AML-193 (cell line): ENCODE data around the gene TTLL5.

Experiments used
- DNase-seq, 2 experiments: peaks; one replicate each; lab custom pipeline; 2025; lab: John Stamatoyannopoulos, UW

The TTLL5 gene

DNA sequence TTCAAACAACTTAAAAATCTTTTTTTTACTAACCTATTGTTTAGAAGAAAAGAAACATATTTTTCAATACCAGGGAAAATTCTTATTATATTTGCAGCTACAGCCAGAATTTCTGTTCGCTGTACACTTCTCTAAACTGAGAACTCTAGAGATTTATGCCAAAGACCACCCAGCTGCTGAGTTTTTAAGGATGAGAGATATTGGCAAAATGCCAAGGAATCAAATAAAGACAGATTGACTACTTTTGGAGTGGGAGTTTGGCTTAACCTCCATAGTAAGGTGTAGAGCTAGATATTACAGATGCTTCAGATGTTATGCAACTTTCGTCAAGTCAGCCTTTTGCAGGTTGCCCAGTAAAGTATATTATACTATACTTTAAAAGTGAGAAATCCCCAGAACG, 71.8 kb downstream of the TTLL5 start:
- DNase-seq: no peak

DNA sequence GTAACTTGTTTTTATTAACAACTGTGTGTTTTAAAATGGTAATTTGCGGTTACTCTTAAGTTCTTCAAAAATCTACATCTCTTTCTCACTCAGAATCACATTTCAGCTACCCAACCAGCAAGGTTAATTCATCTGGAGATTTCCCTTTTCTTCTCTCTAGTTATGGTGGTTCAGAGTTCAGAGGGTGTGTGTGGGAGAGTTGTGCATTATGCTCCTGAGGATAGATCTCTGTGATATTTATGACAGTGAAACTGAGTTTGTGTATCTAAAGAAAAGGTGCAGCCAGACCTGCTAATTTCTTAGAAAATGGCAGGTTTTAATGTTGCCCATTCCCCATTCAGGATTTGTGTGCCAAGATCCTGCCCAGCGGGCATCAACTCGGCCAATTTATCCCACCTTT, 73.8 kb downstream of the TTLL5 start:
- DNase-seq: no peak

DNA sequence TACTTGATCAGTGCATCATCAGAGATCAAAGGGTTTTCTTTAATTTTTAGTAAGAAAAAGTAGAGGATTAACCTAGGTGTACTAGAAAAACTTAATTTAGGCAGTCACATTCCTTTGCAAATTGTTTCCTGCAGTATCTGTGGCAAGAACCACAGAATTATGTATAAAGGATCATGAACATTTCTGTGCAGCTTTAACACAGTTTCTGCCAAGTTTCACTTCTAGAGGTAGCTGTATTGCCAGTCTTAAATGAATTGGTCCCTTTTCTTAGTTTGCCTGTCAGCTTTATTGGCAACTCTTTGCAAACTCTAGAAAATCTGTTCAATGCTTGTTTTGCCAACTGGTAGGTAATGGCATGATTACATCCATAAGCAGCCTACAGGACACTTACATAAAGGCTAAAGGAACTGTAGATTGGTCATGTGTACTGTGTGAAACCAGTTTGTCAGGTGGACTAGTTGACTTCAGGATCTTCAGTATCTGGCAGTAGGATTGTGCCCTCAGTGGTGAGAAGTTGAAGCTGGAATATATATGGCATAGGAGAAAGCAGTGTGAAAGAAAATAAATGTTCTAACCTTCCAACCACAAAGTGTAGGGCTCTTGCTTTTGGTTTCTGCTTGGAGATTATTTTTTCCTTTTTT, 75.9 kb downstream of the TTLL5 start:
- DNase-seq: no peak

DNA sequence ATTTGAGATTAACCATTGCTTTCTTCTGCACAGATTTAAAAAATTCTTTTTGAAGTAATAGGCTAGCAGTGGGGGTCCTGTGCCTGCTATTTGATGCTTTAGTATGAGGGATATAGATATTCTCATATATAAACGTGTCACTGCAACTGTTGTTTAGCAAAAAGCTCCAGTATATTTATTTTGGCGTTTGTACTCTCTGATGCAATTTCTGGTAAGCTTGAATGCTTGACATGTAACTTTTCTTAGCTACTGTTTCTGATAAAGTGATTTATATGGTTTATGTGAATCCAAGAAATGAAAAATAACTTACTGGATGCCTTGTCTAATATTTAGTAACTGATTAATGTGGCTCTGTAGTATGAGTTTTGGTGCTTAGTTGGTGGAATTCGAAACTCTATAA, 77.1 kb downstream of the TTLL5 start:
- DNase-seq: no peak

DNA sequence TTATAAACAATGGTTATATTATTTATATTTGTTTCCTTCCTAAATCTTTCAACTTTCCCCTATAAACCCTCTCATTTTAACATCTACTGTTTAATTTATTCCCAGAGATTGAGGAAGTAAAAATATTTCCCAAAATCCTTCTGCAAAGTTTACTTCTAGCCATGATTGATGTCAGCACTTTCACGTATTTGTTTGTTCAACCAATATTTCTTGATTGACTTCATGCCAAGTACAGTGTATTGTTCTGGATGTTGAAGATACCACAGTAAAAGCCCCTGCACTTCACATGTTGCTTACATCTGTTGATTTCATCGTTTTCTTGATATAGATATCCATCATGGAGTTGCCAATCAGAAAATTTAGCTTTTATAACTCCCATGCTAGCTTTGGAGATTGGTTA, 81.8 kb downstream of the TTLL5 start:
- DNase-seq: no peak

DNA sequence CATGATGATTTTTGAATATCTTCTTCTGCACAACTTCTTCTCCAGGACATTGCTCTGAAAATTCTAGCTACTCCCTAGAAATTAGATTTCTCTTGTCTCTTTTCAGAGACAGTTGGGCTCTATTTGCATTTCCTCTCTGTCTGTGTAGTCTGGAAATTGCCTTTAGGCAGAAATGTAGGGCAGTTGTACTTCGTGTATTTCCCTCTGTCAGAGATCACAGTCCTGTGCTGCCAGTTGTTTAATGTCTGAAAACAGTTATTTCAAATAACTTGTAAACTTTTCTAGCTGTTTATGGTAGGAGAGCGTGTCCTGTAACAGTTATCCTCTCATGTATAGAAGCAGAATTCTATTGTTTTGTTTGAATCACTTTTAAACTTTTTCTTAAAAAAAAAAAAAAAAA, 86.9 kb downstream of the TTLL5 start:
- no peak for DNase-seq

DNA sequence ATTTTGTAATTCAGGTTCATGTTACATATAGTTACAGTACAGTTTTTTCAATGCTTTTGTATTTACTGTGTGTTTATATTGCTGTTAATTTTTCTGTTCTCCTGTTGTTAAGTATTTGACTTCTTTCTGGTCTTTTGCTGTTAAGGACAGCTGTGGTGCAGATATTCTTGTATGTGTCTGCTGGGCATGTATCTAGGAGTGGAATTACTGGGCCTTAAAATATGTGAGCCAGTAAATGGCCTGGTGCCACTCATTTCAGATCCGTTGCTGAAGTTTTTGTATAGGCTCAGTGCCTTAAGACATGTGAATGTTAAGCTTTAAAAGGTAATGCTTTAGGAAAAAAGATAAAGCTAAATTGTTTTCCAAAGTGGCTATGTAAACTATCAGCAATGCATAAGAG, 87.3 kb downstream of the TTLL5 start:
- DNase-seq: no peak

DNA sequence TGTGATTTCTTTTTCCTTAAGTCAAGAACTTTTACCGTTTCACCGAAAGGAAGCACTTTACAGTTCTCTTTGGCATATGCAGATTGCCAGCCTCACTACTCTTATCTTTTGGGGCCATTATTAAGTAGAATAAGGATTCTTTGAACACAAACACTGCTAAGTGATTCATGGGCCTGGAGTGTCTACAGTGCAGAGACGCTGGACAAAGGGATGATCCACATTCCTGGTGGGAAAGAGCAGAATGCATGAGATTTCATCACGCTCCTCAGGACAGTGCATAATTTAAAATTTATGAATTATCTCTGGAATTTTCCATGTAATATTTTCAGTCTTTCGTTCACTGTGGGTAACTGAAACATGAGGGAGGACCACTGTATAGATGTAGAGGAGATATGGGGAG, 90.2 kb downstream of the TTLL5 start:
- DNase-seq: no peak

DNA sequence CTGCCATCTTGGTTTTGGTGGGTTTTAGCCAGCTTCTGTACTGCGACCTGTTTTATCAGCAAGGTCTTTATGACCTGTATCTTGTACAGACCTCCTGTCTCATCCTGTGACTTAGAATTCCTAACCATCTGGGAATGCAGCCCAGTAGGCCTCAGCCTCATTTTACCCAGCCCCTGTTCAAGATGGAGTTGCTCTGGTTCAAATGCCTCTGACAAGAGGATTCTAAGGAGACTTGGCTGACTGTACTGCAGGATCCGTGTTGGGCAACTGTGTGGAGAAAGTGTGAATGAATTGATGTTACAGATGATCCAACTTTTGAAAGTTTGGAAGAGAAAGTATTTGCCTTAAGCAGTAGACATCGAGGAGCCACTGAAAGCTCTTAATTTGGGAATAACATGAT, 91.0 kb downstream of the TTLL5 start:
- no peak for DNase-seq

DNA sequence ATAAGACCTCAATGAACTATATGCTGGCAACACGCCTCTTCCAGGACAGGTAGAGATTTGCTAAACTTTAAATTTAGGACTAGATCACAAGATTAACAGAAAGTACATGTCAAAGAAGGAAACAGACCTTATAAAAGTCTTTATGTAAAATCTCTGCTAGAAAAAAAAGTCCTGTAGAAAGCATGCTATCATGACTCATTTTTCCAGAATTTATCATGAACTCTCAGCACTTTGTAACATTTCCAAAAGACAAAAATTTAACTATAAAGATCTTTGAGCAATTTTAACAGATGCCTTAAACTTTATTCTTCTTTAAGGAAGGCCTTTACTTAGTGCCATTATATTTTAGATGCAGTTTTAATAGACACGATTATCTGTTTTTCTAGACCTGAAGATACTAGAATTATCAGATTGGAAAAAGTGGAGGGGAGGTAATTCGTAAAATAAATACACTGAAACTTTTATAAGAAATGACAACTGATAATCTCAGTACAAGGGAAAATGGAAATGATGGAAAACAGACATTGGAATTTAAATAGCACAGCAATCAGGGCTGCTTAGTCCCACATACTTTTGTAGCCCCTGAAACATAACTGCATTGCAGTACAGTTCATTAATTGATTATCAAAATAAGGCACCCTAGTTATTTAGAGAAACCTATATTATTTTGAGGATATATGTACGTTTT, 92.0 kb downstream of the TTLL5 start:
- DNase-seq: no peak

DNA sequence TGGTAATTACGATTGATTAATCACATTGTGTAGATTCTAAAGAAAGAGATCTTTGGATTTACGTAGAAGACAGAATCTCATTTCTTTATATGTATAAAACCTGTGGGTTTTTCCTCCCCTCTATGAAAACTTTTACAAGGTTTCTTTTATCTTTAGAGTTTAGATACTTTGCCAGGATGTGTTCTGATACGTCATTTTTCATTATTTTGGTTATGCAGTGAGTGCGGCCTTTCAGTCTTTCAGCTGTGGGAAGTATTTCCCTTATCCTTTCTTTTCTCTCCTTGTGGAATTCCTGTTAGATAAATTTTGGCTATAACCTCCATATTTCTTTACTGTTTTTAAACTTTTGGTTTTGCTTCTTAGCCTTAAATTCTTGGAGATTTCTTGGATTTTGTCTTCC, 92.7 kb downstream of the TTLL5 start:
- DNase-seq: no peak

DNA sequence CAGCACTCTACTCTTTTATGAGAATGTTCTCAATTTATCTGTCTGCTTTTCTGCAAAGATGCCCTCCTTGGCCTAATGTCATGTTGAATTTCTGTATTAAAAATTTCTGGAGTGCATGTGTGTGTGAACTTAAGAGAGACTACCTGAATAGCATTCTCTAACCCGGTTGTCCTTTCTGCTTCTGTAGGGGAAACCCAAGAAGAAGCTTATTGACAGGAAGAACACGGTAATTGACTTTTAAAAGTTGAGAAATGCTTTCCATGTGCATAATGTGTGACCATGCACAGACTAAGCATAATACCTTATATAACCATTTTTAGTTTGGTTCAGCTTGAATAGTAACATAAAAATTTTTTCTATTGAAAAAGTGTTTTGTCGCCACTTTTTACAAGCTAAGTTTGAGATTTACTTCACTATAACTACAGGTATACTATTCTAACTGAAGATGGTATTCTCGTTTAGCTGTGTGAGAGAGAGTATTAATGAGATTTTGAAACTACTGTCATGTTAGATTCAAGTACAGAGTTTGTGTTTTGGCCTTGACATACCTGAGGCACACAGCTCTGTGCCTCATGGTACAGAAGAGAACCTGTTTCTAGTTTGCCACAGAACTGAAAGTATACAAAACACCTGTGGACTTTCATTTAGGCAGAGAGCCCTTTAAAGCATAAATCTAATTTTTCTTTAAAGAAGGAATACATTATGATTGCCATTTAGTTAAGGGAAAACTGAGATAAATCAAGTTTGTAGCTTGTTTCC, 96.8 kb downstream of the TTLL5 start:
- no peak for DNase-seq

DNA sequence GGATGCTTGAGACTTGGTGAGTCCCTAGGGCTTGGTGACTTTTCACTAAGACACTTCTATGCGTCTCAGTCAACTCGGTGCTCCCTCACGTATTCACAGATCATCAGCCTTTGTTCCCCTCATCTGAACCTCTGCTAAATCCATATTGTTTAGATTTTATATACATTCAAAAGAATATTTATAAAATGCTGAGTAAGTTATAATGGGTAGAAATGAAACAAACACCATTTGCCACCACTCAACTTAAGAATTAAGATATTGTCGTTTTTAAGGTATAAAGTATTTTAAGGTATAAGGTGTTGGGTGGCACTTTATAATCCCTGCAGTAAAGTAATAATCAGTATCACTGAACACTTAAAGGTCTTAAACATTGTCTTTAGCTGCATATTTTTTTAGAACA, 103.0 kb downstream of the TTLL5 start:
- DNase-seq: no peak

DNA sequence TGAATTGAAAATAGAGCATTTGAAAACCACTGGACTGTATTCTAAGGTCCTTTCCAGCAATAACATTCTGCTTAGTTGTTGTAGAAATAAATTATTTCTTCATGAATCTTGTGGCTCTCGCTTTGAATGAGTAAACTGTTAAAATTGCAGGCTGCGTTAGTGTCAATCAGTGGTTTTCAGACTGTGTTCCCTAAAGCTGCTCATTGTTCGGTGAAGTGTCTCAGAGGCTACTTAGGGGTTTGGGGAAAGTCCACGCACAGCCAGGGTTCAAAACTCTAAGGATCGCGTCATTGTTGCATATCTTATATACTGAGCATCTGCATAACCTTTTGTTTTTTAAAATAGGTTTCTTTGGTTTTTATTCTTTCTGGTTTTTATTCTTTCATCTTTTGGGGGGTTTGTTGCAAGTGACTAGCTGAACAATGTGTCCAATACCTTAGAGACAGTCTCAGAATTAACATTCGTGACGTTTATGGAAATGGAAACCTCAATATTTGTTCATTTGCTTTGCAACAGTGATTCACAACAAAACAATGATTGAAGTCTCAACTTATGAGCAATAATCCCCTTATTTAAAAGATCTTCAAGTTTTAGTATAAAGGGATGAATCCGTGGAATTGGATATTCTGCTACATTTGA, 108.1 kb downstream of the TTLL5 start:
- DNase-seq: no peak

DNA sequence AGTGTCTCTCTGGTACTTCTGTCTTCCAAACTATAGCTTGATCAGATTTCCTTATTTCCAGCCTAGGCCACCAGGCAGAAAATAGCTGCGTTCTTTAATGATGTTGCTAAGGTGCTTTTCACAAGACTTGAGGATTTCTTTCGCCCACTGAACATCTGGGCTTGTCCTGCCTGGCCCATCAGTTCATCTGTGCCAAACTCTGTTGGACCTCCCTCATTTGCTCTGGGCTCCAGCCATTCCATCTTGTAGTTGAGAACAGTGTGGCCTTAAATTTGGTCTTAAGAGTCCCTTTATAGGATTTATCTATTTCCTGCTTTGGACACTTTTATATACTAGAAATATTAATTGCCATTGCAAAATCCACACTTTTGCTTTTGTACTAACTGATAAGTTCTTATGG, 109.6 kb downstream of the TTLL5 start:
- DNase-seq: no peak

DNA sequence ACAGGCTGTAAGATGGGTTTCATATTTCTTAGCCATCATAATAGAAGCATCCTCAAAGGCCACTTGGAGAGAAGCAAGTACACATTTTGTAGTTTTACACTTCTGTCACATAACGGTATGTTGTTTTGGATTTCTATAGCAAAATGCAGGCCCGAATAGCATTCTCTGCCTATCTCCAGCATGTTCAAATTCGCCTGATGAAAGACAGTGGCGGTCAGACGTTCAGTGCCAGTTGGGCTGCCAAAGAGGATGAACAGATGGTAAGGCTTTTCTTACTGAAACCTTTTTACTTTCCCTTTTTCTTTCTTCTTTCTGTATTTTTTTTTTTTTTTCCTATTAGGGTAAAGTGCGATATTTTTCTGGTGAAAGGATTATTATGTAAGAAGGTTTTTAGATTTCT, 110.5 kb downstream of the TTLL5 start:
- no peak for DNase-seq

DNA sequence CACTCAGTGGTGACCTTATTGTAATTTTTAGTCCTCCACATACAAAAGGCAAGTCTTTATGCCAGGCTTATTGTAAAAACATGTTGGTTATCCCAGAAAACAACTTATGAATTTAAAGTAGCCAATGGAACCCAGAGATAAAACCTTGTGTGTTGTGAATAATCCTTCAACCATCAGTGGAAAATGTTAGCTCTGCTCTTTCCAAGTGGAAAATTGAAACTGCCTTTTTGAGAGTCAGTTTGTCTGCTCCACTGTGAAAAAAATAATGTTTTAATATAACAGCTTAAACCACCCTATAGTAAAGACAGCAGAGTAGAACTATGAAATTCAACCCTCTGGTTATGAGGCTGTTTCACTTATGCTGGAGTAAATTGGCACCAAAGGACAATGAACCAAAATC, 112.0 kb downstream of the TTLL5 start:
- no peak for DNase-seq

DNA sequence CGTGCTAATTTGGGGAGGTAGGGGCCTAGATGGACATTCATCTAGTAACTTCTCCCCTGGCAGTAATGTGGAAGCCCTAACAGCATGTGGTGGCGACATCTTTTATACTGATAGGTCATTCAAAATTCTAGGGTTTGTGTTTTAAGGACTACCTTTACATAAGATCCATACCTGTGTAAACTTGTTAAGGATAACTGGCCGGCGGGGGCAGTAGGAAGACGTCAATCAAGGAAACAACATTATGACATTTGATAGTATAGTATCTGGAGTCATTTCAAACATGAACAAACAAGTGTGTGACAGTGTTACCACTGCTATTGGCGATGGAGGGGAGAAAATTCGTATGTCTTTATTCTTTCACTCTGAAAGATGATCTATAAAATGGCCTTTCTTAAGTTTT, 120.0 kb downstream of the TTLL5 start:
- no peak for DNase-seq

DNA sequence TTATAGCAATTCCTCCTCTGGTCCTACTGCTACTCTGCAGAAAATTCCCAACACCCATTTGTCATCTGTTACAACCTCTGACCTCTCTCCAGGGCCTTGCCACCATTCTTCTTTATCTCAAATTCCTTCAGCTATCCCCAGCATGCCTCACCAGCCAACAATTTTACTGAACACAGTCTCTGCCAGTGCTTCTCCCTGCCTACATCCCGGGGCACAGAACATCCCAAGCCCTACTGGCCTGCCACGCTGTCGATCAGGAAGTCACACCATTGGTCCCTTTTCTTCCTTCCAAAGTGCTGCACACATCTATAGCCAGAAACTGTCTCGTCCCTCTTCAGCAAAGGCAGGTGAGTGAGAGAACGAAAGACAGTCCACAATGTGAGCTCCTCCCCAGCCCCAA, 122.1 kb downstream of the TTLL5 start:
- no peak for DNase-seq

DNA sequence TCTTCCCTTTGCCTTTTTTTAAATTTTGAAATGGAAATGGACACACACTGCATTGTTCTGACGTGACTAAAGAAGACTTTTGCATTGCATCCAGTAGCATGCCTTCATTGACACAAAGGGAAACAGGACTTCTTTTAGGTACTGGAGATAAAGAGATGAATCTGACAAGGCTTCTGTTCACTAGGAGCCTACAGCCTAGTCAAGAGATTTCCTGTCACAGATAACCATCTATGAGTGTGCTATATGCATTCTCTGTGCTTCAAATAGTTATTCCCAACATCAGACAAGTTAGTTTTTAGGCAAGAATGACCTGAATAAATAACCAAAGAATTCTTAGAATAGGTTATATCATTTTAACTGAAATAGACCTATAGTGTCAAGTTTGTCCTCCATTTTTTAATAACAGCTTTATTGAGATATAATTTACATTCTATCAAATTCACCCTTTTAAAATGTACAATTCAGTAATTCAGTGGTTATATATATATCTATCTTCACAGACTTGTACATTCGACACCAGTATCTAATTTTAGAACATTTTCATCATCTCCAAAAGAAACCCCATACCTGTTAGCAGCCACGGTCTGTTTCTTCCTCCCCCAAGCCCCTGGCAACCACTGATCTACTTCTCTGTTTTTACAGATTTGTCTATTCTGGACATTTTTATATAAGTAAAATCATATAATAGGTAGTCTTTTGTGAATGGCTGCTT, 122.7 kb downstream of the TTLL5 start:
- no peak for DNase-seq

DNA sequence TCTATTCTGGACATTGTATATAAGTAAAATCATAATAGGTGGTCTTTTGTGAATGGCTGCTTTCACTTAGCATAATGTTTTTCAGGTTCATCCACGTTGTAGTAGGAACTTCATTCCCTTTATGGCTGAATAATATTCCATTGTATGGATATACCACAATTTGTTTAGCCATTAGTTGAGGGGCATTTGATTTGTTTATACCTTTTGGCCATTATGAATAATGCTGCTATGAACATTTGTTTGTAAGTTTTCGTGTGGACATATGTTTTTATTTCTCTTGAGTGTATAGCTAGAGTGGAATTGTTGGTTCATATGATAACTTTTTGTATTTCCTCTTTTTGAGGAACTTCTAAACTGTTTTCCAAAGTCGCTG, 123.3 kb downstream of the TTLL5 start:
- DNase-seq: no peak

DNA sequence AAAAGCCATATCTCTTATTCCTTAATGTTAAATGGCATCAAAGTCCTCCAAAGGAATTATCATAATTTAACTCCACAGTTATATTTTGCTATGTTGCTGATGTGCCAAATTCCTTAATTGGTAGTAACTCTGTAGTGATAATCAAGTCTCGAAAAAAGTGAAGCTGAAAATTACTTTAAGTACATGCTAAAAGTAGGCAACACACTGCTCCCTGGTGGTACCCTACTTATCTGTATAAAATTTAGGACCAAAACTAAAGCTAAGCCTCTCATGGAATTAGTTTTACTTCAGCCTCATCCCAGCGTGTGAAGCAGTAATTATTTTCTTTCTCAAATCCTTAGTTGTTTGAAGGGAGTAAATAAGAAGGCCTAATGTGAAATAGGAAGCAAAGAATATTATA, 132.8 kb downstream of the TTLL5 start:
- no peak for DNase-seq
